Measurements from ENCODE around the gene POLRMT.
"Not testable (repeated sequence)": the region's sequence is repeated elsewhere in the genome, so short reads cannot be mapped to it uniquely, and the experiment has no call there.

POLRMT gene

GRCh38 chr19:609004-609346, 24.4 kb downstream of the POLRMT start:
- no peak for DNase-seq

GRCh38 chr19:608155-609003, 25.0 kb downstream of the POLRMT start:
- no peak for DNase-seq

GRCh38 chr19:607301-608154, 25.8 kb downstream of the POLRMT start:
- DNase-seq = no peak

- not testable (repeated sequence) for DNase-seq
Observed at GRCh38 chr19:605061-605971, 28.0 kb downstream of the POLRMT start.

GRCh38 chr19:604355-604754, 29.0 kb downstream of the POLRMT start:
- DNase-seq = no peak

- not testable (repeated sequence) for DNase-seq
Observed at GRCh38 chr19:603779-604178, 29.6 kb downstream of the POLRMT start.

GRCh38 chr19:603302-603639, 30.1 kb downstream of the POLRMT start:
- DNase-seq = not testable (repeated sequence)

- DNase-seq = no peak
Observed at GRCh38 chr19:602391-603301, 30.7 kb downstream of the POLRMT start.

- no peak for DNase-seq
Observed at GRCh38 chr19:601790-602189, 31.5 kb downstream of the POLRMT start.

GRCh38 chr19:601310-601709, 32.0 kb downstream of the POLRMT start:
- DNase-seq = no peak

- no peak for DNase-seq
Observed at GRCh38 chr19:597406-598315, 35.7 kb downstream of the POLRMT start.

GRCh38 chr19:596263-596655, 37.1 kb downstream of the POLRMT start:
- DNase-seq = no peak

GRCh38 chr19:595326-596262, 37.7 kb downstream of the POLRMT start:
- DNase-seq = no peak

GRCh38 chr19:594265-594870, 39.0 kb downstream of the POLRMT start:
- no peak for DNase-seq

- DNase-seq = no peak
Observed at GRCh38 chr19:593505-593904, 39.8 kb downstream of the POLRMT start.

- no peak for DNase-seq
Observed at GRCh38 chr19:593055-593454, 40.3 kb downstream of the POLRMT start.

- DNase-seq = no peak
Observed at GRCh38 chr19:592101-592500, 41.2 kb downstream of the POLRMT start.

GRCh38 chr19:591099-591958, 42.0 kb downstream of the POLRMT start:
- no peak for DNase-seq
